Sigmoid colon (tissue), 7 donors: ENCODE data around the gene TMEM174. TPM values are rescaled to one million over a fixed set of nuclear protein-coding genes. Genes with fewer than 3 reads are reported as not detected.
"Not testable (repeated sequence)": the region's sequence is repeated elsewhere in the genome, so short reads cannot be mapped to it uniquely, and the experiment has no call there.

ENCODE experiments used
- DNase-seq: peaks from one replicate; pipeline ENCODE4 v3.0.0-alpha.2; 2019
- H3K27ac ChIP-seq, 4 donors: fragments of 200-600 bp; sonication (generic); one replicate each; pipeline ENCODE4 v1.5.1; 2016 to 2019; ENCODE audit warnings: mild to moderate bottlenecking in 1 of 4
- H3K27me3 ChIP-seq, 3 donors: fragments of 200-600 bp; sonication (generic); one replicate each; pipeline ENCODE4 v1.5.1; 2019; ENCODE audit warnings: mild to moderate bottlenecking in 1 of 3
- H3K36me3 ChIP-seq, 4 donors: fragments of 200-600 bp; sonication (generic); one replicate each; pipeline ENCODE4 v1.5.1; 2016 to 2019
- H3K4me1 ChIP-seq, 4 donors: fragments of 200-600 bp; sonication (generic); one replicate each; pipeline ENCODE4 v1.5.1; 2017 to 2019
- H3K4me3 ChIP-seq, 4 donors: fragments of 200-600 bp; sonication (generic); one replicate each; pipeline ENCODE4 v1.5.1; 2017 to 2019; ENCODE audit warnings: mild to moderate bottlenecking in 2 of 4, moderate library complexity in 1 of 4
- H3K9me3 ChIP-seq, 4 donors: fragments of 200-600 bp in 3 of 4; sonication (generic) in 3 of 4; one replicate each; pipeline versions ENCODE4 v1.5.1 to v1.6.1; 2013 to 2019
- EP300 ChIP-seq, 4 donors: sonication (generic); formaldehyde crosslinking; IDR thresholded peaks; one replicate each; pipeline ENCODE4 v1.6.1; 2017; ENCODE audit warnings: antibody characterized with exemption in 4 of 4
- POLR2A ChIP-seq, 2 donors: fragments of 450-650 bp; IDR thresholded peaks; one replicate each; pipeline ENCODE4 v1.6.1; 2016; ENCODE audit warnings: antibody characterized with exemption in 2 of 2, mild to moderate bottlenecking in 2 of 2, moderate library complexity in 2 of 2
- POLR2AphosphoS5 ChIP-seq, 4 donors: sonication (generic); formaldehyde crosslinking; IDR thresholded peaks; one replicate each; pipeline ENCODE4 v1.6.1; 2017; ENCODE audit warnings: antibody characterized with exemption in 4 of 4
- WGBS, 2 donors: extraction: QIAGEN DNeasy Blood & Tissue Kit; methylation state at CpG; one replicate each; pipeline ENCODE4 v1.1.7; 2013; 5-methylcytosine and 5-hydroxymethylcytosine counted together
- intact Hi-C: fragments of 100-400 bp; cut with DNase I; formaldehyde crosslinking; loops from one replicate; pipeline ENCODE4 v1.15.1; 2023
- polyA plus RNA-seq, 3 donors: library from polyadenylated mRNA; stranded (reverse); fragments of 200-250 nt; gene quantifications; one replicate each; pipeline ENCODE4 v1.2.3, GENCODE V29; 2013
- total RNA-seq, 4 donors: library from RNA; depleted of rRNA; stranded (reverse); fragments of >200 nt; gene quantifications; one replicate each; pipeline ENCODE4 v1.1.0, GENCODE V29; 2016
- TF ChIP-seq, protein P1 (sequence below), 4 experiments: fragments of 450-650 bp in 3 of 4; fragments of 200-600 bp in 1 of 4; IDR thresholded peaks; one replicate each; pipeline ENCODE4 v1.5.1; 2016 to 2019; ENCODE audit warnings: antibody characterized with exemption in 4 of 4, mild to moderate bottlenecking in 3 of 4, moderate library complexity in 2 of 4
- donor health status: healthy with polysubstance abuse.
- donor health status: Bipolar disorder and iron deficiency.
- donor health status: healthy.

Gene TMEM174
- total and polyA plus RNA-seq, 7 donors: not detected

GRCh38 chr5:73201547-73202513 lies 28.8 kb downstream of the TMEM174 start:
- DNase-seq: peak; percentile 71
- Histone ChIP-seq H3K4me3 (no peak overlapping the region), H3K9me3 (no peaks in the 10 kb centered on the region), H3K4me1 (peaks cover 0 to 7% (median 5%) of the 10 kb centered on the region in 4 donors), H3K36me3 (no peaks in the 10 kb centered on the region), H3K27ac (no peak overlapping the region), H3K27me3 (peaks cover 0 to 33% (median 5%) of the 10 kb centered on the region in 3 donors)
- no peak for TF ChIP-seq EP300 (IDR thresholded peaks at IDR 0.05)
- TF ChIP-seq, protein P1, sequence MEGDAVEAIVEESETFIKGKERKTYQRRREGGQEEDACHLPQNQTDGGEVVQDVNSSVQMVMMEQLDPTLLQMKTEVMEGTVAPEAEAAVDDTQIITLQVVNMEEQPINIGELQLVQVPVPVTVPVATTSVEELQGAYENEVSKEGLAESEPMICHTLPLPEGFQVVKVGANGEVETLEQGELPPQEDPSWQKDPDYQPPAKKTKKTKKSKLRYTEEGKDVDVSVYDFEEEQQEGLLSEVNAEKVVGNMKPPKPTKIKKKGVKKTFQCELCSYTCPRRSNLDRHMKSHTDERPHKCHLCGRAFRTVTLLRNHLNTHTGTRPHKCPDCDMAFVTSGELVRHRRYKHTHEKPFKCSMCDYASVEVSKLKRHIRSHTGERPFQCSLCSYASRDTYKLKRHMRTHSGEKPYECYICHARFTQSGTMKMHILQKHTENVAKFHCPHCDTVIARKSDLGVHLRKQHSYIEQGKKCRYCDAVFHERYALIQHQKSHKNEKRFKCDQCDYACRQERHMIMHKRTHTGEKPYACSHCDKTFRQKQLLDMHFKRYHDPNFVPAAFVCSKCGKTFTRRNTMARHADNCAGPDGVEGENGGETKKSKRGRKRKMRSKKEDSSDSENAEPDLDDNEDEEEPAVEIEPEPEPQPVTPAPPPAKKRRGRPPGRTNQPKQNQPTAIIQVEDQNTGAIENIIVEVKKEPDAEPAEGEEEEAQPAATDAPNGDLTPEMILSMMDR (IDR thresholded peaks at IDR 0.05): peak in 2 of 4 experiments; percentile 45 to 68
- no peak for TF ChIP-seq POLR2AphosphoS5 (IDR thresholded peaks at IDR 0.05)
- WGBS, 2 donors: 12 to 25% methylated on average over 34 of the region's 34 CpGs
- intact Hi-C loops: no loop called here

DNA sequence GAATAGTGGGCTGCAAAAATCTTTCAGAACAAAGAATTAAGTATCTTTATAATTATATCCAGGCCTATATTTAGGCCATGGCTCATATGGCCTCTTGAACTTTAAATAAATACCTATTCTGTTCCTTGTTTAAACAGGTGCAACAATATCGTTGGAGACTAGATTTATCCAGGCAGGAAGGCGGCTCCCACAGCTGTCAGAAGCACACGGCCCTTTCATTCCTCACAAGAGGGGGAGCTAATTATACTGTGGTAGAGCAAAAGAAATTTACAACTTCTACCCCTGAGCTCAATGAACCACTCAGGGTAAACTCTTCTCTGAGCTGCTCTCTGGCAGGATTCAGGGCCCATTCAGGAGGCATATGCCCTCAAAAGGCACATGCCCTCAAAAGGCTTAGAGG lies 31.3 kb downstream of the TMEM174 start:
- H3K27me3 ChIP-seq: peaks cover 0 to 46% (median 13%) of the 10 kb centered on the region in 3 donors
- 12 to 61% methylated on average over 3 of the region's 3 CpGs for WGBS, 2 donors
- peaks cover 0 to 7% (median 5%) of the 10 kb centered on the region in 4 donors for H3K4me1 ChIP-seq
- H3K27ac ChIP-seq: no peak overlapping the region
- H3K36me3 ChIP-seq: no peaks in the 10 kb centered on the region
- intact Hi-C loops: no loop called here
- H3K4me3 ChIP-seq: no peak overlapping the region
- TF ChIP-seq EP300 (IDR thresholded peaks at IDR 0.05) (no peak), POLR2A (IDR thresholded peaks at IDR 0.05) (no peak), POLR2AphosphoS5 (IDR thresholded peaks at IDR 0.05) (no peak)
- TF ChIP-seq, protein P1 (IDR thresholded peaks at IDR 0.05): no peak
- DNase-seq: no peak
- H3K9me3 ChIP-seq: peaks cover 0 to 6% (median 4%) of the 10 kb centered on the region in 4 donors

- no peaks in the 10 kb centered on the region for H3K36me3 ChIP-seq
- no peak overlapping the region for H3K4me3 ChIP-seq
- TF ChIP-seq POLR2AphosphoS5 (IDR thresholded peaks at IDR 0.05) (no peak), POLR2A (IDR thresholded peaks at IDR 0.05) (no peak), EP300 (IDR thresholded peaks at IDR 0.05) (no peak)
- TF ChIP-seq, protein P1 (IDR thresholded peaks at IDR 0.05): no peak
- H3K9me3 ChIP-seq: peaks cover 0 to 8% (median 4%) of the 10 kb centered on the region in 4 donors
- peaks cover 0 to 46% (median 13%) of the 10 kb centered on the region in 3 donors for H3K27me3 ChIP-seq
- H3K27ac ChIP-seq: no peak overlapping the region
- H3K4me1 ChIP-seq: peaks cover 0 to 7% (median 5%) of the 10 kb centered on the region in 4 donors
- intact Hi-C loops: no loop called here
- DNase-seq: no peak
- WGBS, 2 donors: 47 to 84% methylated on average over 5 of the region's 5 CpGs
Observed at GRCh38 chr5:73204733-73205132, 31.7 kb downstream of the TMEM174 start.

- 25 to 61% methylated on average over 3 of the region's 3 CpGs for WGBS, 2 donors
- Histone ChIP-seq H3K9me3 (peaks cover 0 to 8% (median 4%) of the 10 kb centered on the region in 4 donors), H3K36me3 (no peaks in the 10 kb centered on the region), H3K4me3 (no peak overlapping the region), H3K27me3 (peaks cover 0 to 46% (median 13%) of the 10 kb centered on the region in 3 donors), H3K4me1 (peaks cover 0 to 7% (median 5%) of the 10 kb centered on the region in 4 donors), H3K27ac (no peak overlapping the region)
- intact Hi-C loops: no loop called here
- DNase-seq: no peak
- TF ChIP-seq POLR2AphosphoS5 (IDR thresholded peaks at IDR 0.05) (no peak), EP300 (IDR thresholded peaks at IDR 0.05) (no peak), POLR2A (IDR thresholded peaks at IDR 0.05) (no peak)
- TF ChIP-seq, protein P1 (IDR thresholded peaks at IDR 0.05): no peak
Observed at GRCh38 chr5:73205305-73205704, 32.3 kb downstream of the TMEM174 start.

GRCh38 chr5:73207239-73207638 lies 34.2 kb downstream of the TMEM174 start:
- DNase-seq, H3K9me3 ChIP-seq, H3K4me3 ChIP-seq, H3K27ac ChIP-seq, intact Hi-C loops, H3K4me1 ChIP-seq, H3K36me3 ChIP-seq: not testable (repeated sequence)
- peaks cover 0 to 53% (median 13%) of the 10 kb centered on the region in 3 donors for H3K27me3 ChIP-seq
- WGBS, 2 donors: 11 to 41% methylated on average over 4 of the region's 4 CpGs

- intact Hi-C loops, DNase-seq, H3K4me3 ChIP-seq, H3K36me3 ChIP-seq, H3K27ac ChIP-seq, H3K9me3 ChIP-seq, H3K4me1 ChIP-seq: not testable (repeated sequence)
- peaks cover 0 to 58% (median 24%) of the 10 kb centered on the region in 3 donors for H3K27me3 ChIP-seq
Observed at GRCh38 chr5:73209075-73209474, 36.1 kb downstream of the TMEM174 start.

- WGBS, 2 donors: 93 to 98% methylated on average over 3 of the region's 3 CpGs
- intact Hi-C loops: not testable (repeated sequence)
Observed at GRCh38 chr5:73212693-73213092, 39.7 kb downstream of the TMEM174 start.

More at GRCh38 chr5:73212693-73213092, 39.7 kb downstream of the TMEM174 start:
- H3K36me3 ChIP-seq, H3K9me3 ChIP-seq, H3K4me3 ChIP-seq, DNase-seq, H3K27ac ChIP-seq: not testable (repeated sequence)
- H3K4me1 ChIP-seq: peaks cover 0 to 13% (median 10%) of the 10 kb centered on the region in 4 donors
- H3K27me3 ChIP-seq: peaks cover 0 to 65% (median 31%) of the 10 kb centered on the region in 3 donors
